GM18951 (cell line): ENCODE data around the gene PEPD.

Source experiments
- POLR2A ChIP-seq: IDR thresholded peaks from 4 replicates; pipeline ENCODE4 v1.6.1; 2011; ENCODE audit warnings: mild to moderate bottlenecking; ENCODE audit not compliant: insufficient read length, insufficient read depth; ENCODE audit errors: extremely low read depth
- in situ Hi-C: fragments of 300-500 bp; cut with MboI; formaldehyde crosslinking; loops from one replicate; pipeline ENCODE4 v1.12.0; 2022; ENCODE audit warnings: low sequenced_read_pairs, mixed read lengths, inconsistent platforms; ENCODE audit not compliant: unreplicated experiment

Gene PEPD

GRCh38 chr19:33391631-33392249 lies 129.9 kb downstream of the PEPD start:
- in situ Hi-C loops: no loop called here
- no peak for TF ChIP-seq POLR2A

GRCh38 chr19:33390908-33391630 lies 130.5 kb downstream of the PEPD start:
- in situ Hi-C loops: no loop called here
- no peak for TF ChIP-seq POLR2A

GRCh38 chr19:33390101-33390907 lies 131.3 kb downstream of the PEPD start:
- TF ChIP-seq POLR2A: no peak
- in situ Hi-C loops: no loop called here

GRCh38 chr19:33389421-33390100 lies 132.0 kb downstream of the PEPD start:
- no peak for TF ChIP-seq POLR2A
- in situ Hi-C loops: no loop called here

GRCh38 chr19:33388725-33389420 lies 132.7 kb downstream of the PEPD start:
- in situ Hi-C loops: no loop called here
- TF ChIP-seq POLR2A: no peak

GRCh38 chr19:33388231-33388724 lies 133.3 kb downstream of the PEPD start:
- no peak for TF ChIP-seq POLR2A
- in situ Hi-C loops: no loop called here

- TF ChIP-seq POLR2A: no peak
- in situ Hi-C loops: no loop called here
Measured at GRCh38 chr19:33387351-33388230, 134.0 kb downstream of the PEPD start.

- in situ Hi-C loops: no loop called here
- no peak for TF ChIP-seq POLR2A
Measured at GRCh38 chr19:33386361-33386858, 135.2 kb downstream of the PEPD start.

GRCh38 chr19:33385956-33386355 lies 135.6 kb downstream of the PEPD start:
- no peak for TF ChIP-seq POLR2A
- in situ Hi-C loops: no loop called here

- in situ Hi-C loops: no loop called here
- TF ChIP-seq POLR2A: no peak
Measured at GRCh38 chr19:33384983-33385382, 136.6 kb downstream of the PEPD start.

GRCh38 chr19:33383720-33384292 lies 137.8 kb downstream of the PEPD start:
- in situ Hi-C loops: no loop called here
- TF ChIP-seq POLR2A: no peak
